ENCODE measurements around the gene RGPD6.
"Not testable (repeated sequence)": the region's sequence is repeated elsewhere in the genome, so short reads cannot be mapped to it uniquely, and the experiment has no call there.

Gene RGPD6

GRCh38 chr2:110481200-110481599 lies 95.8 kb downstream of the RGPD6 start:
- DNase-seq (ENCODE audit: low spot score): not testable (repeated sequence)

- DNase-seq (ENCODE audit: low spot score): not testable (repeated sequence)
Observed at GRCh38 chr2:110480084-110480483, 96.9 kb downstream of the RGPD6 start.

GRCh38 chr2:110477370-110477769 lies 99.7 kb downstream of the RGPD6 start:
- not testable (repeated sequence) for DNase-seq (ENCODE audit: low spot score)

- not testable (repeated sequence) for DNase-seq (ENCODE audit: low spot score)
Observed at GRCh38 chr2:110476952-110477351, 100.1 kb downstream of the RGPD6 start.

- not testable (repeated sequence) for DNase-seq (ENCODE audit: low spot score)
Observed at GRCh38 chr2:110475627-110476359, 101.2 kb downstream of the RGPD6 start.

- DNase-seq (ENCODE audit: low spot score): not testable (repeated sequence)
Observed at GRCh38 chr2:110474898-110475297, 102.1 kb downstream of the RGPD6 start.

GRCh38 chr2:110473059-110473358 lies 104.0 kb downstream of the RGPD6 start:
- not testable (repeated sequence) for DNase-seq (ENCODE audit: low spot score)

GRCh38 chr2:110472171-110473058 lies 104.6 kb downstream of the RGPD6 start, which contains the start of gene LIMS4:
LIMS4 (minus strand) TSS chr2:110472816; CDS start chr2:110472778, 38 bp downstream.
- DNase-seq (ENCODE audit: low spot score): not testable (repeated sequence)

- DNase-seq (ENCODE audit: low spot score): not testable (repeated sequence)
Observed at GRCh38 chr2:110468921-110469320, 108.1 kb downstream of the RGPD6 start.

GRCh38 chr2:110465312-110465711 lies 111.7 kb downstream of the RGPD6 start:
- not testable (repeated sequence) for DNase-seq (ENCODE audit: low spot score)
